MCF 10A (cell line): ENCODE measurements around the gene TNNC1. TPM values are rescaled to one million over a fixed set of nuclear protein-coding genes. Genes with fewer than 3 reads are reported as not detected.
A peak's percentile ranks its signal among the peaks of the same experiment; 100 is the strongest.

ENCODE experiments used
- BruUV-seq: library from RNA; stranded (reverse); fragments of 400-500 nt; replicated peaks from 2 replicates; lab custom pipeline; 2021; lab: Mats Ljungman, UMichigan
- CTCF ChIA-PET: fragments of 300-600 bp; sonication (Branson Sonifier 250); formaldehyde crosslinking; extraction: SDS; loops from one replicate; lab custom pipeline; 2021; ENCODE audit warnings: antibody characterized with exemption, inconsistent platforms; lab: Yijun Ruan, JAX
- POLR2A ChIA-PET: fragments of 300-600, 350-650 bp; sonication (Branson Sonifier 250); formaldehyde crosslinking; extraction: SDS; loops from one replicate; lab custom pipeline; 2020; ENCODE audit warnings: antibody characterized with exemption, inconsistent platforms; lab: Yijun Ruan, JAX
- DNase-seq: peaks from one replicate; pipeline ENCODE4 v3.0.0-alpha.2; 2018; ENCODE audit not compliant: unreplicated experiment
- H3K27ac Mint-ChIP-seq: one replicate; pipeline ENCODE4 v1.8.0; 2022; ENCODE audit warnings: mild to moderate bottlenecking, low read depth, mixed read lengths; ENCODE audit not compliant: unreplicated experiment
- H3K27me3 Mint-ChIP-seq: one replicate; pipeline ENCODE4 v1.8.0; 2022; ENCODE audit warnings: mixed read lengths; ENCODE audit not compliant: insufficient read depth, unreplicated experiment
- H3K36me3 Mint-ChIP-seq: one replicate; pipeline ENCODE4 v1.8.0; 2022; ENCODE audit warnings: mild to moderate bottlenecking, moderate library complexity, mixed read lengths; ENCODE audit not compliant: insufficient read depth, unreplicated experiment
- H3K4me1 Mint-ChIP-seq: one replicate; pipeline ENCODE4 v1.8.0; 2022; ENCODE audit warnings: mixed read lengths; ENCODE audit not compliant: insufficient read depth, unreplicated experiment
- H3K4me3 Mint-ChIP-seq: one replicate; pipeline ENCODE4 v1.8.0; 2022; ENCODE audit warnings: mild to moderate bottlenecking, moderate library complexity, mixed read lengths; ENCODE audit not compliant: unreplicated experiment
- H3K9me3 Mint-ChIP-seq: one replicate; pipeline ENCODE4 v1.8.0; 2022; ENCODE audit warnings: mixed read lengths; ENCODE audit not compliant: unreplicated experiment
- CTCF ChIP-seq: fragments of 200-600 bp; IDR thresholded peaks from one replicate; pipeline ENCODE4 v1.8.0; 2022; ENCODE audit warnings: antibody characterized with exemption, mild to moderate bottlenecking; ENCODE audit not compliant: unreplicated experiment
- intact Hi-C: fragments of 100-400 bp; cut with micrococcal nuclease; formaldehyde crosslinking; loops from 2 replicates; pipeline ENCODE4 v1.14.1; 2022
- total RNA-seq: library from RNA; stranded (reverse); gene quantifications from 2 replicates; pipeline ENCODE4 v1.2.3, GENCODE V29; 2022

Gene TNNC1
- total RNA-seq, 1 experiment from 2014 or later = 0.61 TPM

GRCh38 chr3:52454938-52455282, 1.1 kb upstream of the TNNC1 start:
- Mint-ChIP-seq H3K4me3 (peak overlapping the region; percentile 92), H3K9me3 (no peaks in the 10 kb centered on the region), H3K27ac (peak overlapping the region; percentile 95), H3K4me1 (peaks cover 26% of the 10 kb centered on the region), H3K36me3 (peaks cover 17% of the 10 kb centered on the region), H3K27me3 (no peaks in the 10 kb centered on the region)
- CTCF ChIA-PET = interaction anchor here (2.0 kb wide), 1 partner anchor 42 kb away, joined by 11 read pairs; no protein-coding TSS in a partner anchor
- no peak for TF ChIP-seq CTCF
- POLR2A ChIA-PET = interaction anchor here (0.5 kb wide), 1 partner anchor 44 kb away, joined by 3 read pairs; no protein-coding TSS in a partner anchor
- DNase-seq = no peak
- BruUV-seq = no TSS peak
- intact Hi-C loops = no loop called here

GRCh38 chr3:52454250-52454937, 553 bp upstream of the TNNC1 start:
- Mint-ChIP-seq H3K4me3 (peak overlapping the region; percentile 92), H3K9me3 (no peaks in the 10 kb centered on the region), H3K4me1 (peaks cover 26% of the 10 kb centered on the region), H3K27ac (peak overlapping the region; percentile 95), H3K27me3 (no peaks in the 10 kb centered on the region), H3K36me3 (peaks cover 12% of the 10 kb centered on the region)
- TF ChIP-seq CTCF = no peak
- no TSS peak for BruUV-seq
- no peak for DNase-seq
- intact Hi-C loops = no loop called here
- CTCF ChIA-PET = interaction anchor here (1.1 to 2.0 kb wide), 2 partner anchors 9 to 42 kb away, joined by 3 to 11 read pairs; partner anchors contain the start of gene SEMA3G
- POLR2A ChIA-PET = interaction anchor here (0.5 to 0.6 kb wide), 2 partner anchors 44 to 322 kb away, joined by 3 read pairs; no protein-coding TSS in a partner anchor

- intact Hi-C loops = no loop called here
- Mint-ChIP-seq H3K27ac (no peak overlapping the region), H3K4me3 (no peak overlapping the region), H3K9me3 (no peaks in the 10 kb centered on the region), H3K27me3 (no peaks in the 10 kb centered on the region), H3K4me1 (peaks cover 26% of the 10 kb centered on the region), H3K36me3 (peaks cover 6% of the 10 kb centered on the region)
- no peak for TF ChIP-seq CTCF
- ChIA-PET CTCF (interaction anchor here (0.5 to 2.0 kb wide), 6 partner anchors 7 to 446 kb away, joined by 3 to 14 read pairs (median 4); partner anchors contain the start of gene SEMA3G), POLR2A (interaction anchor here (0.6 kb wide), 1 partner anchor 40 kb away, joined by 3 read pairs; no protein-coding TSS in a partner anchor)
- DNase-seq = no peak
- no TSS peak for BruUV-seq
These were observed 1.1 kb downstream of the TNNC1 start for GRCh38 chr3:52452570-52453221.

GRCh38 chr3:52452126-52452525, 1.7 kb downstream of the TNNC1 start:
- Mint-ChIP-seq H3K27me3 (no peaks in the 10 kb centered on the region), H3K4me1 (peaks cover 20% of the 10 kb centered on the region), H3K27ac (no peak overlapping the region), H3K4me3 (no peak overlapping the region), H3K9me3 (no peaks in the 10 kb centered on the region), H3K36me3 (peaks cover 6% of the 10 kb centered on the region)
- intact Hi-C loops = no loop called here
- TF ChIP-seq CTCF = no peak
- ChIA-PET POLR2A (no interaction called here), CTCF (interaction anchor here (0.7 to 2.0 kb wide), 3 partner anchors 23 to 446 kb away, joined by 3 to 14 read pairs (median 4); no protein-coding TSS in a partner anchor)
- BruUV-seq = no TSS peak
- no peak for DNase-seq
